PC-3 (cell line): ENCODE measurements around the gene ITCH. TPM values are rescaled to one million over a fixed set of nuclear protein-coding genes. Genes with fewer than 3 reads are reported as not detected.

Source experiments
- ATAC-seq: fragments of 200-7000 bp; cut with Tn5 transposase; 2 replicates; pipeline ENCODE4 v1.9.1; 2020; ENCODE audit warnings: mild to moderate bottlenecking, moderate library complexity
- BruUV-seq: library from RNA; stranded (reverse); fragments of 400-500 nt; replicated peaks from 2 replicates; lab custom pipeline; 2021; lab: Mats Ljungman, UMichigan
- CTCF ChIA-PET: fragments of 300-600 bp; sonication (Branson Sonifier 250); formaldehyde crosslinking; loops from one replicate; lab custom pipeline; 2022; ENCODE audit warnings: antibody characterized with exemption; lab: Charles Lee
- POLR2A ChIA-PET: fragments of 300-600 bp; sonication (Branson Sonifier 250); formaldehyde crosslinking; loops from one replicate; lab custom pipeline; 2022; ENCODE audit warnings: antibody characterized with exemption; ENCODE audit not compliant: unreplicated experiment; lab: Charles Lee
- DNase-seq: peaks from one replicate; pipeline ENCODE4 v3.0.0-alpha.2; 2015
- H2AFZ ChIP-seq: fragments of 300-600 bp; sonication (generic); 2 replicates; pipeline ENCODE4 v1.6.0; 2016; ENCODE audit warnings: antibody characterized with exemption, low read length
- H3F3A ChIP-seq: fragments of 300-600 bp; sonication (generic); one replicate; pipeline ENCODE4 v1.6.0; 2017; ENCODE audit warnings: antibody characterized with exemption, low read length, control low read depth, mild to moderate bottlenecking; ENCODE audit not compliant: unreplicated experiment
- H3K27ac ChIP-seq: fragments of 300-600 bp; sonication (generic); 2 replicates; pipeline ENCODE4 v1.5.1; 2016; ENCODE audit warnings: mild to moderate bottlenecking, low read length
- H3K27me3 ChIP-seq: fragments of 300-600 bp; sonication (generic); 2 replicates; pipeline ENCODE4 v1.6.1; 2016; ENCODE audit warnings: low read length, mixed read lengths
- H3K36me3 ChIP-seq: fragments of 300-600 bp; sonication (generic); 2 replicates; pipeline ENCODE4 v1.6.1; 2016; ENCODE audit warnings: low read depth, mixed run types, low read length, mixed read lengths
- H3K4me1 ChIP-seq: fragments of 300-600 bp; sonication (generic); 2 replicates; pipeline ENCODE4 v1.5.1; 2016; ENCODE audit warnings: low read length; ENCODE audit not compliant: insufficient read depth
- H3K4me2 ChIP-seq: fragments of 300-600 bp; sonication (generic); 2 replicates; pipeline ENCODE4 v1.6.0; 2016; ENCODE audit warnings: low read length
- H3K4me3 ChIP-seq: fragments of 300-600 bp; sonication (generic); 2 replicates; pipeline ENCODE4 v1.5.1; 2016; ENCODE audit warnings: mild to moderate bottlenecking, low read length, mixed read lengths
- H3K79me2 ChIP-seq: fragments of 300-600 bp; sonication (generic); 2 replicates; pipeline ENCODE4 v1.6.1; 2017; ENCODE audit warnings: low read length, mixed read lengths
- H3K9ac ChIP-seq: fragments of 300-600 bp; sonication (generic); 2 replicates; pipeline ENCODE4 v1.6.0; 2016; ENCODE audit warnings: mild to moderate bottlenecking, low read length
- H3K9me2 ChIP-seq: fragments of 300-600 bp; sonication (generic); replicated peaks from 2 replicates; pipeline ENCODE4 v1.6.1; 2016; ENCODE audit warnings: mixed run types, low read length, mixed read lengths
- H3K9me3 ChIP-seq: fragments of 300-600 bp; sonication (generic); 2 replicates; pipeline ENCODE4 v1.6.1; 2016; ENCODE audit warnings: low read length, mixed read lengths
- H4K20me1 ChIP-seq: fragments of 300-600 bp; sonication (generic); 2 replicates; pipeline ENCODE4 v1.6.1; 2016; ENCODE audit warnings: low read length, mixed read lengths
- CTCF ChIP-seq: fragments of 300-600 bp; sonication (generic); conservative IDR thresholded peaks from 2 replicates; pipeline ENCODE4 v1.5.1; 2017; ENCODE audit warnings: antibody characterized with exemption, low read depth, mild to moderate bottlenecking, low read length
- EZH2 ChIP-seq: fragments of 300-600 bp; sonication (generic); IDR thresholded peaks from one replicate; pipeline ENCODE4 v1.6.1; 2017; ENCODE audit warnings: antibody characterized with exemption, mild to moderate bottlenecking, low read length; ENCODE audit not compliant: unreplicated experiment
- EZH2phosphoT487 ChIP-seq: fragments of 300-600 bp; sonication (generic); IDR thresholded peaks from 2 replicates; pipeline ENCODE4 v1.6.1; 2018; ENCODE audit warnings: mild to moderate bottlenecking, antibody characterized with exemption, low read length, borderline replicate concordance
- intact Hi-C: fragments of 100-400 bp; cut with micrococcal nuclease; formaldehyde crosslinking; loops from 2 replicates; pipeline ENCODE4 v1.9.0; 2023
- total RNA-seq: library from RNA; depleted of rRNA; stranded (reverse); fragments of >200 nt; gene quantifications from 2 replicates; pipeline ENCODE4 v1.2.3, GENCODE V29; 2014

Gene ITCH
- total RNA-seq, 1 experiment from 2014 or later = 54.8 TPM

- no TSS peak for BruUV-seq
- no peaks in the 10 kb centered on the region for H3K4me1 ChIP-seq
- no peaks in the 10 kb centered on the region for H4K20me1 ChIP-seq
- H3K27me3 ChIP-seq = no peaks in the 10 kb centered on the region
- H3K9ac ChIP-seq = no peak overlapping the region
- no peak overlapping the region for H3K4me2 ChIP-seq
- TF ChIP-seq CTCF = no peak
- no peak for TF ChIP-seq EZH2
- TF ChIP-seq EZH2phosphoT487 = no peak
- CTCF ChIA-PET = no interaction called here
- POLR2A ChIA-PET = no interaction called here
- peaks cover 73% of the 10 kb centered on the region for H3K36me3 ChIP-seq
- H2AFZ ChIP-seq = no peak overlapping the region
- no peaks in the 10 kb centered on the region for H3F3A ChIP-seq
- no peak overlapping the region for H3K27ac ChIP-seq
- H3K9me3 ChIP-seq = no peaks in the 10 kb centered on the region
- H3K79me2 ChIP-seq = no peaks in the 10 kb centered on the region
- no peaks in the 10 kb centered on the region for H3K9me2 ChIP-seq
- no peak overlapping the region for H3K4me3 ChIP-seq
- ATAC-seq (no peak), DNase-seq (no peak)
- intact Hi-C loops = no loop called here
Observed at GRCh38 chr20:34485068-34485634, 122.1 kb downstream of the ITCH start.

GRCh38 chr20:34491226-34491931, 128.3 kb downstream of the ITCH start:
- ChIA-PET POLR2A (interaction anchor here (0.6 kb wide), 1 partner anchor 24 kb away, joined by 7 read pairs; no protein-coding TSS in a partner anchor), CTCF (no interaction called here)
- intact Hi-C loops = no loop called here
- Histone ChIP-seq H3K27me3 (no peaks in the 10 kb centered on the region), H4K20me1 (no peaks in the 10 kb centered on the region), H3K4me3 (no peak overlapping the region), H3K36me3 (peaks cover 59% of the 10 kb centered on the region), H3K27ac (no peak overlapping the region), H3K9me2 (no peaks in the 10 kb centered on the region), H2AFZ (no peak overlapping the region), H3K4me2 (no peak overlapping the region), H3K79me2 (no peaks in the 10 kb centered on the region), H3K4me1 (no peaks in the 10 kb centered on the region), H3K9ac (no peak overlapping the region), H3K9me3 (no peaks in the 10 kb centered on the region), H3F3A (no peaks in the 10 kb centered on the region)
- TF ChIP-seq EZH2phosphoT487 = no peak
- TF ChIP-seq EZH2 = no peak
- TF ChIP-seq CTCF = no peak
- BruUV-seq = no TSS peak
- ATAC-seq (no peak), DNase-seq (no peak)

- H3K36me3 ChIP-seq = peaks cover 64% of the 10 kb centered on the region
- ChIA-PET POLR2A (interaction anchor here (0.6 kb wide), 1 partner anchor 23 kb away, joined by 7 read pairs; no protein-coding TSS in a partner anchor), CTCF (no interaction called here)
- no peak overlapping the region for H3K4me2 ChIP-seq
- no peak overlapping the region for H3K4me3 ChIP-seq
- H3K27ac ChIP-seq = no peak overlapping the region
- TF ChIP-seq CTCF (no peak), EZH2 (no peak), EZH2phosphoT487 (no peak)
- no peaks in the 10 kb centered on the region for H3K9me3 ChIP-seq
- no peak for DNase-seq
- BruUV-seq = no TSS peak
- intact Hi-C loops = no loop called here
- no peak for ATAC-seq
- H3K27me3 ChIP-seq = no peaks in the 10 kb centered on the region
- H3K9ac ChIP-seq = no peak overlapping the region
- H3F3A ChIP-seq = no peaks in the 10 kb centered on the region
- no peaks in the 10 kb centered on the region for H4K20me1 ChIP-seq
- H3K4me1 ChIP-seq = no peaks in the 10 kb centered on the region
- H3K79me2 ChIP-seq = no peaks in the 10 kb centered on the region
- H3K9me2 ChIP-seq = no peaks in the 10 kb centered on the region
- H2AFZ ChIP-seq = no peak overlapping the region
Observed at GRCh38 chr20:34491932-34492509, 128.9 kb downstream of the ITCH start.
